Body of pancreas (tissue), 4 donors: Measurements from ENCODE around the gene GPR52. TPM values are rescaled to one million over a fixed set of nuclear protein-coding genes. Genes with fewer than 3 reads are reported as not detected.

ENCODE experiments used
- ATAC-seq: fragments of 150-250 bp; one replicate; pipeline ENCODE4 v1.9.1; 2016
- DNase-seq, 4 donors: peaks; one replicate each; pipeline ENCODE4 v3.0.0-alpha.2; 2019
- H3K27ac ChIP-seq, 4 donors: fragments of 200-600 bp; sonication (generic); 1 replicate in 3 of 4; 2 replicates in 1 of 4; pipeline versions ENCODE4 v1.5.1 to v1.6.1; 2016 to 2019; ENCODE audit warnings: mild to moderate bottlenecking in 1 of 4, mixed read lengths in 1 of 4, moderate library complexity in 1 of 4
- H3K27me3 ChIP-seq, 2 donors: fragments of 200-600 bp; sonication (generic); one replicate each; pipeline ENCODE4 v1.6.0; 2016; ENCODE audit warnings: mild to moderate bottlenecking in 1 of 2
- H3K36me3 ChIP-seq, 2 donors: fragments of 200-600 bp; sonication (generic); replicated peaks in 1 of 2; 2 replicates each; pipeline ENCODE4 v1.5.1; 2016; ENCODE audit warnings: low read depth in 2 of 2; ENCODE audit not compliant: insufficient read depth in 1 of 2
- H3K4me1 ChIP-seq: fragments of 200-600 bp; sonication (generic); one replicate; pipeline ENCODE4 v1.6.0; 2016
- H3K4me3 ChIP-seq, 2 donors: fragments of 200-600 bp; sonication (generic); 1 replicate in 1 of 2; 2 replicates in 1 of 2; pipeline ENCODE4 v1.5.1; 2016 to 2019
- H3K9me3 ChIP-seq, 3 donors: fragments of 200-600 bp; sonication (generic); 1 replicate in 2 of 3; 2 replicates in 1 of 3; pipeline ENCODE4 v1.5.1; 2016
- CTCF ChIP-seq, 7 experiments: fragments of 450-650 bp in 4 of 7; fragments of 200-600 bp in 3 of 7; sonication (generic) in 3 of 7; IDR thresholded peaks; one replicate each; pipeline ENCODE4 v1.5.1; 2016 to 2019; ENCODE audit warnings: antibody characterized with exemption in 7 of 7
- POLR2A ChIP-seq, 3 donors: fragments of 450-650 bp; IDR thresholded peaks; one replicate each; pipeline ENCODE4 v1.6.1; 2016; ENCODE audit warnings: antibody characterized with exemption in 3 of 3, mild to moderate bottlenecking in 2 of 3
- intact Hi-C: fragments of 100-400 bp; cut with DNase I; formaldehyde crosslinking; loops from one replicate; pipeline ENCODE4 v1.15.1; 2023
- total RNA-seq, 2 donors: library from RNA; depleted of rRNA; stranded (reverse); fragments of >200 nt; gene quantifications; one replicate each; pipeline ENCODE4 v1.1.0, GENCODE V29; 2016

GPR52 gene
- total RNA-seq, 2 donors from 2014 or later = 3.3 to 3.9 TPM

GRCh38 chr1:174497478-174497877 is 49.7 kb downstream of the GPR52 start:
- intact Hi-C loops = no loop called here
- H3K27ac ChIP-seq = no peak overlapping the region
- H3K27me3 ChIP-seq = no peaks in the 10 kb centered on the region
- DNase-seq (no peak), ATAC-seq (no peak)
- TF ChIP-seq POLR2A (IDR thresholded peaks at IDR 0.05) (no peak), CTCF (IDR thresholded peaks at IDR 0.05) (no peak)
- no peak overlapping the region for H3K4me3 ChIP-seq
- H3K36me3 ChIP-seq = no peaks in the 10 kb centered on the region
- H3K9me3 ChIP-seq = no peaks in the 10 kb centered on the region
- no peaks in the 10 kb centered on the region for H3K4me1 ChIP-seq
